Adrenal gland (tissue), 12 donors: ENCODE measurements around the gene KRT73. TPM values are rescaled to one million over a fixed set of nuclear protein-coding genes. Genes with fewer than 3 reads are reported as not detected.
A peak's percentile ranks its signal among the peaks of the same experiment; 100 is the strongest.

Source experiments
- DNase-seq, 7 donors: peaks; one replicate each; pipeline ENCODE4 v3.0.0-alpha.2; 2019 to 2020
- H3K27ac ChIP-seq, 5 donors: fragments of 200-600 bp; sonication (generic) in 4 of 5; 1 replicate in 3 of 5; 2 replicates in 2 of 5; pipeline versions ENCODE4 v1.5.1 to v1.8.0; 2016 to 2020; ENCODE audit warnings: mild to moderate bottlenecking in 1 of 5
- H3K27me3 ChIP-seq: fragments of 200-600 bp; 2 replicates; pipeline ENCODE4 v1.8.0; 2021
- H3K36me3 ChIP-seq, 2 donors: fragments of 200-600 bp; replicated peaks in 1 of 2; 1 replicate in 1 of 2; 2 replicates in 1 of 2; pipeline versions ENCODE4 v1.5.1 to v1.8.0; 2018 to 2022
- H3K4me1 ChIP-seq, 2 donors: fragments of 200-600 bp; replicated peaks in 1 of 2; 1 replicate in 1 of 2; 2 replicates in 1 of 2; pipeline versions ENCODE4 v1.5.1 to v1.8.0; 2018 to 2021
- H3K4me3 ChIP-seq, 4 donors: fragments of 200-600 bp; sonication (generic) in 3 of 4; one replicate each; pipeline ENCODE4 v1.5.1; 2016 to 2018
- H3K9me3 ChIP-seq, 3 donors: fragments of 200-600 bp; sonication (generic) in 1 of 3; replicated peaks in 1 of 3; 1 replicate in 2 of 3; 2 replicates in 1 of 3; pipeline versions ENCODE4 v1.5.1 to v1.8.0; 2016 to 2021
- POLR2A ChIP-seq, 2 donors: fragments of 450-650 bp; IDR thresholded peaks; one replicate each; pipeline ENCODE4 v1.6.1; 2017; ENCODE audit warnings: antibody characterized with exemption in 2 of 2, mild to moderate bottlenecking in 2 of 2, moderate library complexity in 1 of 2
- WGBS, 4 donors: extraction: QIAGEN DNeasy Blood & Tissue Kit in 2 of 4; methylation state at CpG; one replicate each; pipeline versions ENCODE4 v1.1.5 to v1.1.7; 2013 to 2017; 5-methylcytosine and 5-hydroxymethylcytosine counted together
- intact Hi-C, 2 donors: fragments of 100-400 bp; cut with DNase I; formaldehyde crosslinking; loops; one replicate each; pipeline versions ENCODE4 v1.14.1 to v1.15.0; 2022 to 2023
- polyA plus RNA-seq, 3 donors: library from polyadenylated mRNA; stranded (reverse); fragments of 200-250 nt in 2 of 3; fragments of 350-450 nt in 1 of 3; fragmentation: Illumina TruSeq in 1 of 3; extraction: RNeasy Lipid Tissue Mini Kit (QIAGEN cat#74804) in 1 of 3; gene quantifications; one replicate each; pipeline ENCODE4 v1.2.3, GENCODE V29; 2013 to 2014
- total RNA-seq, 9 donors: library from RNA; depleted of rRNA in 4 of 9; stranded (reverse); fragments of >200 nt in 4 of 9; fragments of 120-200 nt in 1 of 9; fragmentation: NEBNext Ultra II Directional in 1 of 9; extraction: Animal tissue kit (Norgen Biotek cat#: 25700) in 1 of 9; gene quantifications; one replicate each; pipeline versions ENCODE4 v1.1.0 to v1.2.4, GENCODE V29; 2013 to 2023
- TF ChIP-seq, protein P1 (sequence below), 6 experiments: fragments of 450-650 bp in 4 of 6; fragments of 200-600 bp in 2 of 6; sonication (generic) in 1 of 6; IDR thresholded peaks; 1 replicate in 5 of 6; 2 replicates in 1 of 6; pipeline versions ENCODE4 v1.5.1 to v1.8.0; 2016 to 2021; ENCODE audit warnings: antibody characterized with exemption in 6 of 6, mild to moderate bottlenecking in 2 of 6, moderate library complexity in 1 of 6
- donor health status: healthy with polysubstance abuse.
- donor health status: Bipolar disorder and iron deficiency.
- donor health status: DM: yes; HTN: yes; CAD: no.
- donor health status: DM: no; HTN: no; CAD: no.
- donor health status: DM: no; HTN: no; CAD: no.
- donor health status: DM: yes; HTN: yes; CAD: no.

KRT73 gene
- total and polyA plus RNA-seq, 12 donors: 0.18 to 0.64 TPM; not detected in 10

DNA sequence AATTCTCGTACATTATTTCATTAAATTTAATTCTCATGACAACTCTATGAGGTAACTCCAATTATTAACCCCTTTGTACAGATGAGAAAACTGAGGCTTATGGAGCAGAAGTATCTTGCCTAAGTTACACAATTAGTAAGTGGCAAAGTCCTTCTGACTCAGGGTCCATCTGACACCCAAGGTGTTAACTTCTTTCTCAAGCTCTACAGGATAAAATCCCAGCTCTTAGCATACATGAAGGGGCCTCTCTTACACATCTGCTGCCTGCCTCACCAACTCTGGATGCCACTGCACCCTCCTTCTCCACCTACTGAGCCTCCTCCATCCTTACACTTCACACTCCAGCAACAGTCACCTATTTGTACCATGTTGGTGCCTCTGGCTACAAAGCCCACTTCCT, 12.8 kb downstream of the KRT73 start:
- intact Hi-C loops: no loop called here
- Histone ChIP-seq H3K27ac (no peak overlapping the region), H3K4me3 (no peak overlapping the region), H3K4me1 (no peaks in the 10 kb centered on the region), H3K27me3 (peaks cover 28% of the 10 kb centered on the region), H3K36me3 (no peaks in the 10 kb centered on the region), H3K9me3 (no peaks in the 10 kb centered on the region)
- DNase-seq: no peak
- 74 to 94% (median 82%) methylated on average over 1 of the region's 1 CpG for WGBS, 4 donors
- TF ChIP-seq, protein P1, sequence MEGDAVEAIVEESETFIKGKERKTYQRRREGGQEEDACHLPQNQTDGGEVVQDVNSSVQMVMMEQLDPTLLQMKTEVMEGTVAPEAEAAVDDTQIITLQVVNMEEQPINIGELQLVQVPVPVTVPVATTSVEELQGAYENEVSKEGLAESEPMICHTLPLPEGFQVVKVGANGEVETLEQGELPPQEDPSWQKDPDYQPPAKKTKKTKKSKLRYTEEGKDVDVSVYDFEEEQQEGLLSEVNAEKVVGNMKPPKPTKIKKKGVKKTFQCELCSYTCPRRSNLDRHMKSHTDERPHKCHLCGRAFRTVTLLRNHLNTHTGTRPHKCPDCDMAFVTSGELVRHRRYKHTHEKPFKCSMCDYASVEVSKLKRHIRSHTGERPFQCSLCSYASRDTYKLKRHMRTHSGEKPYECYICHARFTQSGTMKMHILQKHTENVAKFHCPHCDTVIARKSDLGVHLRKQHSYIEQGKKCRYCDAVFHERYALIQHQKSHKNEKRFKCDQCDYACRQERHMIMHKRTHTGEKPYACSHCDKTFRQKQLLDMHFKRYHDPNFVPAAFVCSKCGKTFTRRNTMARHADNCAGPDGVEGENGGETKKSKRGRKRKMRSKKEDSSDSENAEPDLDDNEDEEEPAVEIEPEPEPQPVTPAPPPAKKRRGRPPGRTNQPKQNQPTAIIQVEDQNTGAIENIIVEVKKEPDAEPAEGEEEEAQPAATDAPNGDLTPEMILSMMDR (IDR thresholded peaks at IDR 0.05): no peak
- TF ChIP-seq POLR2A (IDR thresholded peaks at IDR 0.05): no peak

GRCh38 chr12:52604859-52605258, 13.5 kb downstream of the KRT73 start:
- Histone ChIP-seq H3K36me3 (no peaks in the 10 kb centered on the region), H3K27me3 (peaks cover 32% of the 10 kb centered on the region), H3K27ac (no peak overlapping the region), H3K4me1 (no peaks in the 10 kb centered on the region), H3K9me3 (no peaks in the 10 kb centered on the region), H3K4me3 (no peak overlapping the region)
- TF ChIP-seq POLR2A (IDR thresholded peaks at IDR 0.05): no peak
- TF ChIP-seq, protein P1 (IDR thresholded peaks at IDR 0.05): no peak
- DNase-seq: no peak
- intact Hi-C loops: no loop called here

GRCh38 chr12:52603314-52603713, 15.0 kb downstream of the KRT73 start:
- intact Hi-C loops: no loop called here
- H3K27ac ChIP-seq: no peak overlapping the region
- H3K36me3 ChIP-seq: no peaks in the 10 kb centered on the region
- 61 to 97% (median 92%) methylated on average over 2 of the region's 2 CpGs for WGBS, 4 donors
- TF ChIP-seq, protein P1 (IDR thresholded peaks at IDR 0.05): no peak
- no peak for TF ChIP-seq POLR2A (IDR thresholded peaks at IDR 0.05)
- no peak overlapping the region for H3K4me3 ChIP-seq
- no peaks in the 10 kb centered on the region for H3K4me1 ChIP-seq
- DNase-seq: no peak
- no peaks in the 10 kb centered on the region for H3K9me3 ChIP-seq
- peaks cover 28% of the 10 kb centered on the region for H3K27me3 ChIP-seq

DNA sequence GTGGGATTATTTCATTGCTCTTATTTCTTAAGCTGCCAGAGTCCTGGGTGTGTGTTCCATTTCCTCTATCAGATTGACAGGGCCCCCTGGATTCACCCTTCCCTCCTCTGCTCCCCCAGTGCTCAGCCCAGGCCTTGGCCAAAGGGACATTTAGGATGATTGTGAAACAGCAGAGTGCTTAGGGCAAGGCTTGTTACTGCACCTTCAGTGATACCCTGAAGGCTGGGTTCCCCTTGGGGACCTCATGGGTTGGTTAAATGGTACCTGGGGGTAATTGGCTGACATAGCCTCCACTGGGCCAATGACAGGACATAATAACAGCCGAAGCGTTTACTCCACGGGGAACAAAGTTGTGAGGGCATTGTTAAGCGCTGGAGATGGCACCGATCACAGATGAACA, 15.8 kb downstream of the KRT73 start:
- 81 to 92% (median 90%) methylated on average over 5 of the region's 5 CpGs for WGBS, 4 donors
- no peak overlapping the region for H3K4me3 ChIP-seq
- TF ChIP-seq, protein P1 (IDR thresholded peaks at IDR 0.05): no peak
- TF ChIP-seq POLR2A (IDR thresholded peaks at IDR 0.05): no peak
- no peaks in the 10 kb centered on the region for H3K9me3 ChIP-seq
- intact Hi-C loops: no loop called here
- no peak overlapping the region for H3K27ac ChIP-seq
- H3K4me1 ChIP-seq: no peaks in the 10 kb centered on the region
- peak in 1 of 7 donors; percentile 6 for DNase-seq
- H3K27me3 ChIP-seq: peaks cover 28% of the 10 kb centered on the region
- no peaks in the 10 kb centered on the region for H3K36me3 ChIP-seq
